Measurements from ENCODE around the gene DGCR6L.
"Not testable (repeated sequence)": the region's sequence is repeated elsewhere in the genome, so short reads cannot be mapped to it uniquely, and the experiment has no call there.

Gene DGCR6L

GRCh38 chr22:20272174-20272573 is 47.7 kb downstream of the DGCR6L start:
- no peaks in the 10 kb centered on the region; the same call in 1 of the 2 replicates for H3K4me1 ChIP-seq (ENCODE audit: insufficient read depth, low read length)
- H3K9me3 ChIP-seq (ENCODE audit: control insufficient read depth, insufficient read depth, low read length): no peaks in the 10 kb centered on the region
- H3K9ac ChIP-seq (ENCODE audit: low read depth, low read length): no peak overlapping the region
- H3K36me3 ChIP-seq (ENCODE audit: insufficient read depth, low read length): no peaks in the 10 kb centered on the region

- Histone ChIP-seq H3K9ac (ENCODE audit: low read depth, low read length) (no peak overlapping the region), H3K36me3 (ENCODE audit: insufficient read depth, low read length) (no peaks in the 10 kb centered on the region), H3K4me1 (ENCODE audit: insufficient read depth, low read length) (no peaks in the 10 kb centered on the region; the same call in 1 of the 2 replicates), H3K9me3 (ENCODE audit: control insufficient read depth, insufficient read depth, low read length) (no peaks in the 10 kb centered on the region)
These were observed 48.5 kb downstream of the DGCR6L start for GRCh38 chr22:20271114-20271994.

GRCh38 chr22:20270190-20271113 is 49.4 kb downstream of the DGCR6L start:
- H3K4me1 ChIP-seq (ENCODE audit: insufficient read depth, low read length); H3K9me3 ChIP-seq (ENCODE audit: control insufficient read depth, insufficient read depth, low read length); H3K9ac ChIP-seq (ENCODE audit: low read depth, low read length); H3K36me3 ChIP-seq (ENCODE audit: insufficient read depth, low read length): not testable (repeated sequence)

GRCh38 chr22:20269673-20270072 is 50.2 kb downstream of the DGCR6L start:
- H3K4me1 ChIP-seq (ENCODE audit: insufficient read depth, low read length); H3K9me3 ChIP-seq (ENCODE audit: control insufficient read depth, insufficient read depth, low read length); H3K36me3 ChIP-seq (ENCODE audit: insufficient read depth, low read length); H3K9ac ChIP-seq (ENCODE audit: low read depth, low read length): not testable (repeated sequence)

GRCh38 chr22:20269201-20269600 is 50.7 kb downstream of the DGCR6L start:
- H3K4me1 ChIP-seq (ENCODE audit: insufficient read depth, low read length); H3K9ac ChIP-seq (ENCODE audit: low read depth, low read length); H3K9me3 ChIP-seq (ENCODE audit: control insufficient read depth, insufficient read depth, low read length); H3K36me3 ChIP-seq (ENCODE audit: insufficient read depth, low read length): not testable (repeated sequence)

GRCh38 chr22:20268279-20269012 is 51.4 kb downstream of the DGCR6L start, which contains the start of gene RTN4R:
Gene RTN4R, minus strand, starts transcription at chr22:20268318. Its CDS starts 226 bp downstream, at chr22:20268092.
- Histone ChIP-seq H3K36me3 (ENCODE audit: insufficient read depth, low read length) (no peaks in the 10 kb centered on the region), H3K4me1 (ENCODE audit: insufficient read depth, low read length) (no peaks in the 10 kb centered on the region; the same call in 1 of the 2 replicates), H3K9ac (ENCODE audit: low read depth, low read length) (peak within 1 kb of the TSS; percentile 77), H3K9me3 (ENCODE audit: control insufficient read depth, insufficient read depth, low read length) (no peaks in the 10 kb centered on the region)

- no peaks in the 10 kb centered on the region for H3K9me3 ChIP-seq (ENCODE audit: control insufficient read depth, insufficient read depth, low read length)
- H3K4me1 ChIP-seq (ENCODE audit: insufficient read depth, low read length): no peaks in the 10 kb centered on the region; the same call in 1 of the 2 replicates
- H3K36me3 ChIP-seq (ENCODE audit: insufficient read depth, low read length): no peaks in the 10 kb centered on the region
- H3K9ac ChIP-seq (ENCODE audit: low read depth, low read length): peak overlapping the region; percentile 77
These were observed 52.2 kb downstream of the DGCR6L start for GRCh38 chr22:20267441-20268278.

- H3K9me3 ChIP-seq (ENCODE audit: control insufficient read depth, insufficient read depth, low read length); H3K36me3 ChIP-seq (ENCODE audit: insufficient read depth, low read length); H3K4me1 ChIP-seq (ENCODE audit: insufficient read depth, low read length): not testable (repeated sequence)
- H3K9ac ChIP-seq (ENCODE audit: low read depth, low read length): peak overlapping the region; percentile 77; the same call in 1 of the 2 replicates
These were observed 53.0 kb downstream of the DGCR6L start for GRCh38 chr22:20266667-20267440.

- H3K9me3 ChIP-seq (ENCODE audit: control insufficient read depth, insufficient read depth, low read length); H3K9ac ChIP-seq (ENCODE audit: low read depth, low read length); H3K36me3 ChIP-seq (ENCODE audit: insufficient read depth, low read length); H3K4me1 ChIP-seq (ENCODE audit: insufficient read depth, low read length): not testable (repeated sequence)
These were observed 53.8 kb downstream of the DGCR6L start for GRCh38 chr22:20265772-20266666.

- no peak overlapping the region for H3K9ac ChIP-seq (ENCODE audit: low read depth, low read length)
- no peaks in the 10 kb centered on the region for H3K9me3 ChIP-seq (ENCODE audit: control insufficient read depth, insufficient read depth, low read length)
- H3K36me3 ChIP-seq (ENCODE audit: insufficient read depth, low read length): no peaks in the 10 kb centered on the region
- no peaks in the 10 kb centered on the region; the same call in 1 of the 2 replicates for H3K4me1 ChIP-seq (ENCODE audit: insufficient read depth, low read length)
These were observed 55.0 kb downstream of the DGCR6L start for GRCh38 chr22:20264614-20265452.
